ENCODE data around the gene KASH5.

KASH5 gene

GRCh38 chr19:49439836-49440235, 51.8 kb downstream of the KASH5 start:
- TF ChIP-seq CTCF (IDR thresholded peaks at IDR 0.05; ENCODE audit: insufficient read depth, low read depth, low read length, missing control alignments) = no peak
- no peak for DNase-seq (ENCODE audit: low read depth)
- H3K4me3 ChIP-seq (ENCODE audit: low read length) = no peak overlapping the region

GRCh38 chr19:49440439-49441209, 52.6 kb downstream of the KASH5 start:
- H3K4me3 ChIP-seq (ENCODE audit: low read length) = no peak overlapping the region
- no peak for DNase-seq (ENCODE audit: low read depth)
- no peak for TF ChIP-seq CTCF (IDR thresholded peaks at IDR 0.05; ENCODE audit: insufficient read depth, low read depth, low read length, missing control alignments)

GRCh38 chr19:49441210-49441959, 53.3 kb downstream of the KASH5 start, which contains the start of gene SLC17A7:
Gene SLC17A7, minus strand, starts transcription at chr19:49441527. Its CDS starts 148 bp downstream, at chr19:49441379.
- no peak for TF ChIP-seq CTCF (IDR thresholded peaks at IDR 0.05; ENCODE audit: insufficient read depth, low read depth, low read length, missing control alignments)
- H3K4me3 ChIP-seq (ENCODE audit: low read length) = no peak within 1 kb of the TSS
- no peak for DNase-seq (ENCODE audit: low read depth)

- DNase-seq (ENCODE audit: low read depth) = no peak
- TF ChIP-seq CTCF (IDR thresholded peaks at IDR 0.05; ENCODE audit: insufficient read depth, low read depth, low read length, missing control alignments) = no peak
- no peak overlapping the region for H3K4me3 ChIP-seq (ENCODE audit: low read length)
Measured at GRCh38 chr19:49441960-49442350, 53.9 kb downstream of the KASH5 start.

- peak overlapping the region; percentile 71 for H3K4me3 ChIP-seq (ENCODE audit: low read length)
- no peak for DNase-seq (ENCODE audit: low read depth)
- TF ChIP-seq CTCF (IDR thresholded peaks at IDR 0.05; ENCODE audit: insufficient read depth, low read depth, low read length, missing control alignments) = no peak
Measured at GRCh38 chr19:49442354-49442753, 54.3 kb downstream of the KASH5 start.

- peak; percentile 95 for DNase-seq (ENCODE audit: low read depth)
- peak overlapping the region; percentile 71 for H3K4me3 ChIP-seq (ENCODE audit: low read length)
- TF ChIP-seq CTCF (IDR thresholded peaks at IDR 0.05; ENCODE audit: insufficient read depth, low read depth, low read length, missing control alignments) = no peak
Measured at GRCh38 chr19:49442771-49443365, 54.8 kb downstream of the KASH5 start.

Data from epithelial cell of esophagus (primary cell).